GM18858 (cell line): ENCODE data around the gene DPH2.
A peak's percentile ranks its signal among the peaks of the same experiment; 100 is the strongest.

Experiments
- ATAC-seq: cut with Tn5 transposase; IDR thresholded peaks from one replicate; pipeline ENCODE4 v1.9.1; 2021; ENCODE audit not compliant: unreplicated experiment

The DPH2 gene

DNA sequence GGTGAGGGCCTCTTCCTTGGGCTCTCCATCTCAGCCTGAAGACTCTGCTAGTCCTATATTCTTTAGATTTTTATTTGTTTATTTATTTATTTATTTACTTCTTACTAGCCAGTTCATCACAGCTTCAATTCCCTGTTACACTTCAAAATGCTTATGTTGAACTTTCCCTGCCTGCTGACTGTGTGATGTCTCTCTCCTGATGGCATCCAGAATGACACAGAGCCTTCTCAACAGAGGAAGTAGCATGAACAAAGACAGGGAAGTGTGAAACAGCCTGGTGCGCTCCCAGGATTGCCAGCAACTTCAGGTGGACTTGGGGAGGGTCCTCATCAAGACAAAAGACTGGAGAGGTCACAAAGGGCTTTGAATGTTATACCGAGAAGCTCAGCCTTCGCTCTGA is 27.4 kb upstream of the DPH2 start:
- ATAC-seq: no peak

- ATAC-seq: no peak
Measured at GRCh38 chr1:43944860-43945259, 24.9 kb upstream of the DPH2 start.

- ATAC-seq: no peak
Measured at GRCh38 chr1:43945674-43946235, 24.1 kb upstream of the DPH2 start.

GRCh38 chr1:43946236-43947060 is 23.4 kb upstream of the DPH2 start, which contains the start of gene IPO13:
Gene IPO13, plus strand, starts transcription at chr1:43946950. Its CDS starts 651 bp downstream, at chr1:43947601.
- ATAC-seq: peak; percentile 85

- peak; percentile 20 for ATAC-seq
Measured at GRCh38 chr1:43947061-43947873, 22.5 kb upstream of the DPH2 start.

GRCh38 chr1:43947874-43948437 is 21.9 kb upstream of the DPH2 start:
- no peak for ATAC-seq

- ATAC-seq: no peak
Measured at GRCh38 chr1:43949678-43950077, 20.1 kb upstream of the DPH2 start.

DNA sequence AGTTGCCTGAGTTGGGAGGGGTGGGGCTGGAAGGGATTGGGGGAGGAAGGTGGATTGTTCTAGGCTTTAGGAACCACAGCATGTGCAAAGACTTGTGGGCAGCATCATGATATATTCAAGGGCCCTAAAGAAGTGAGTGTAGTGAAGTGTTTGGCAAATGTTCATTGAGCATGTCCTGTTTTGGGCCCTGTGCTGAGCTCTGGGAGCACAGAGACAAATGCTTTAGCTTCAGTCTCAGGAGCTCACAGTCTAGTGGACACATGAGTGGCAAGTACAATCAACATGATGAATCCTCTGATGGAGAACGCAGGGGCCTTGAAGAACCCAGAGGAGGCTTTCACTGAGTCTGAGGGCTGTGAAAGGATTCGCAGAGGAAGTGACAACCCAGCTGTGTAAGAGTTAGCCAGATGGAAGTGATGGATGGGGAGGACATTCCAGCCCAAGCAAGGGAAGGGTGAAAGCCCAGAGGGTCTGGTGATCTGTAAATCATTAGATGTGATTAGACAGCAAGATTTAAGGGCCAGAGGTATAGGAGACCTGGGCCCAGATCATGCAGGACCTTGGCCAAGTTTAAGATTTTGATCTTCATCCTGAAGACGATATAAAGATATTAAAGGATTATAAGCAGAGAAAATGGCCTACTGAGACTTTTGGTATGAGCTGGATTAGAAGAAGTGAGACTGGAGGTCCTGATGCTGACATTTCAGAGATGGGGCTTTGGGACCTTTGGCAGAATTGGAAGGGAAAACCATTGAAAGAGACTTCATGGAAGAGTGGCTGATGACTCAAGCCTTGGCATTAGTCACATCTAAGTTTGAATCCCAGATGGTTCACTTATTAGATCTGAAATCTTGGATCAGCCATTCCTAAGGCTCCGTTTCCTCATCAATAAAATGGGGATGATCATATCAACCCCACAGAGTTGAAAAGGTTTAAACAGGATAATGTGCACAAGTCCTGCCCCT is 18.5 kb upstream of the DPH2 start:
- no peak for ATAC-seq

DNA sequence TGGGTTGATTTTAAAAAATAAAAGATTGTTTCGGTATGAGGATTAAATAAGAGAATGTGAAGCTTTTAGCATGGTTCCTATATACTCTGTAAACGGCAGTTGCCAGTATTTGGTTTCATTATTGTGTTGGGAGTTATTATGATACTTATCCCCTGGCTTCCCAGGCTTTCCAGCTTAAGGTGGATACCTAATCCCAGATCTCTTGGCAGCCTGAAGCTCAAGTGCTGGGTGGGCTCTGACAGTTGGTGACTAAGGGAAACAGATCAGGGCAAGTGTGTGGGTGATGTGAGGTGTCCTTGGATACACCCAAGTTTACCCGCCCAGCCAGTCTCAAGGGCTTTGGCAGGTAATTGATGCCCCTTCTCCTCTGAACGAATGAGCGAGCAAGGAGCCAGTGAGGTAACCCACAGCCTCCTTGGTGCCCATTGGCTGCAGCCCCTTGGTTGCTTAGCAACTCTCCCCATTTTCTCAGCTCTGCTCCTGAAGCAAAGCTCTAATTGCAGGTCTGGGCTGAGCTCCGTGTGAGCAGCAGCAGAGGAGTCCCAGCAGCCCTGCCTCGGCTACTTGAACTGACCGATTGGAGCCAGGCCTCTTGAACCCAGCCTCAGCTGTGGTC is 17.0 kb upstream of the DPH2 start:
- ATAC-seq: no peak

DNA sequence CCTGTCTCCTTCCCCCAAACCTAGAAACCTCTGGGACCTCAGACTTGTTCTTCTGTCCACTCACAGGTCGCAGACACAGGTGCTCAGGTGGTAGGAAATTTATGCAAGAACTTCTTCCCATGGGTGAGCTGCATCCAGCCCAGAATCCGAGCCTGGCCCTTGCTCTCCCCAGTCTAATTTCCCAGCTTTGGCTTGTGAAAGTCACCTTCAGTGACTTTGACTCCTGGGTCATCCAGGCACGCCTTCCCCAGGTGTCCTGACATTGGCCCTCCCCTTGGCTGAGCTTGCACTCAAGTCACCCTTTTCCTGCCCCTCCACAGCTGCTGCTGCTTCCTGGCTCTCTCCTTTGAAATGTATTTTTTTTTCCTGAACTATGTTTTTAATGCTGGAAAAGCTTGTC is 16.4 kb upstream of the DPH2 start:
- ATAC-seq: no peak

DNA sequence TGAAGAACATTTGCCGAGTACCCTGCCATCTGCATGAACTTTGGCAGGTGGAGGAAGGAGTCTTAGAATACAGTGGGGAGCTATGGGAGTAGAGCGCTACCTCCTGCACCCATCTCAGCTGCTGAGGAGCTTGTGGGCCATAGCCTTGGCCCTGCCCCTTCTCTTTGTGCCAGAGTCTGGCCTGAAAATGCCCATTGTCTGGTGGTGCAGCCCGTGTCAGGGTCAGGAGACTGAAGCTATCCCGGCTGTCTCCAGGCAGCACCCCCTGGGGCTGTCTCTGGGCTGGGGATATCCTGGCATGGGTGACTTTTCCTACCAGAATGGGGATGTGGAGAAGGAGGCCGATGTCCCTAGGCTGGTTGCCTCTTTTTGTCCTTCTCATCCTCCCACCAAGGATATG is 15.8 kb upstream of the DPH2 start:
- no peak for ATAC-seq

DNA sequence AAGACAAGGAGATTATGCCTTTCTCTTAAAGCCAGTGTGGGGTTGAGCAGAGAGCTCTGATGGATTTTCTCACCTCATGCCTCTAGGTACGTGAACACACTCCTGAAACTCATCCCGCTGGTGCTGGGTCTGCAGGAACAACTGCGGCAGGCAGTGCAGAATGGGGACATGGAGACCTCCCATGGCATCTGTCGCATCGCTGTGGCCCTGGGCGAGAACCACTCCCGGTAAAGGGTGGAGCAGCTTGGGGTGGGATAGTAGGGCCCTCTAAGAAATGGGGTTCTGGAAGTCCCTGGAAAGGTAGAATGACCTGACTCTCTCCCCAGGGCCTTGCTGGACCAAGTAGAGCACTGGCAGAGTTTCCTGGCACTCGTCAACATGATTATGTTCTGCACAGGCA is 13.6 kb upstream of the DPH2 start:
- no peak for ATAC-seq

DNA sequence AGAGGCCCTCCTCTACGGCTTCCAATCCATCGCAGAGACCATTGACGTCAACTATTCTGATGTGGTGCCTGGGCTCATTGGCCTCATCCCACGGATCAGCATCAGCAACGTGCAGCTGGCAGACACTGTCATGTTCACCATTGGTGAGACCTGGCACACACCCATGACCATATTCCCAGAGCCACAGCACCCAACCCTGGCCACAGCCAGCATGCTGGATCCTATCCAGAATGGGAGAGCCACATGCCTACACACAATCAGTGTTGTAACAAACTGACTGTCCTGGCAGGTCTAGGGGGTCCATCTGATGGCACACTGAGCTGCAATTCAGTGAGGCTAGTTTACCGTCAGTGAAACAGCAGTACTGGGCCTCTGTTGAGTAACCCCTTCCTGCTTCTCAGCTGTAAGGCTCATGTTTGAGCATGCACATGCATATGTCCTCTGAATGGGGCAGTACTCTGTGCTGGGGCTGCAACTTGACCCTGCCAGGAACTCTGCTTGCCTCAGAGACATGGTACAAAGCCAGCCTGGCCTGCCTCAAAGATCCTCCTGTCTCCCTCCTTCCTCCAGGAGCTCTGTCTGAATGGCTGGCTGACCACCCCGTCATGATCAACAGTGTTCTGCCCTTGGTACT is 12.3 kb upstream of the DPH2 start:
- ATAC-seq: no peak

- ATAC-seq: no peak
Measured at GRCh38 chr1:43958351-43959255, 11.2 kb upstream of the DPH2 start.

GRCh38 chr1:43960798-43961197 is 9.0 kb upstream of the DPH2 start:
- ATAC-seq: no peak

DNA sequence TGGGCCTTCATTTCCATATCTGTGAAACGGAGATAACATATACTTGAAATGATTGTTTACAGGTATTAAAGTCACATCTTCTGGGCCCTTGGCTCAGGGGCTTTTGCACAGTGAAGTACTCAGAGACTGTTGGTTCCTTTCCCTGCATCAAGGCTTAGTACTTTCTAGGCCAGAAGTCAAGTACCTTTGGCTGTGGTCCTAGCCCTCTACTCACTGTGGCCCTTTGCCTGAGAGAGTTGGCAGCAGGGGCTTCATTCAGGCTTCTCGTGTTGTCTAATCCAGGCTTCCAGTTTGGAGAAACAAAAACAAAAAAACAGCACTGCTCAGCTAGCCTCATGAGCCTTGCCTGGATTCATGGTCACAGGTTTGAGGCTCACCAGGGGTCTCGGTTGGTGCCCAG is 8.1 kb upstream of the DPH2 start:
- no peak for ATAC-seq

DNA sequence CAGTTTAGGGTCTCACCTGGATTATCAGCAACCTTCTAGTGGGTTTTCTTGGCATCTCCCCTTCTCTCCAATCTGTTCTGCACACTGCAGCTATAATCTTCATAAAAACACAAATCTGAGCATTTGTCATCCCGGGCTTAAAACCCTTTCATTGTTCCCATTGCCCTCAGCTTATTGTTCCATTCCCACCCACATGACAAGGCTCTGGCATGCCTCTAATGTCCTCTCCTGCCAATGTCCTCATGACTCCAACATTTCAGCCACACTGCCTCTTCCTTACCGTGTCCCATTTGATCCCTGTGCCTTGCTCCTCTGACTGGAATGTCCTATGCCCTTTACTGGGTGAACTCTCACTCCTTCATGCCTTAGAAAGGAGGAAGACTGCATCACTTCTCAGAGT is 7.5 kb upstream of the DPH2 start:
- no peak for ATAC-seq

- ATAC-seq: no peak
Measured at GRCh38 chr1:43963006-43963405, 6.8 kb upstream of the DPH2 start.
